HEK293T (cell line): ENCODE results near the gene GJB4.
"Not testable (repeated sequence)": the region's sequence is repeated elsewhere in the genome, so short reads cannot be mapped to it uniquely, and the experiment has no call there.

Experiments
- CTCF ChIA-PET: fragments of 350-600 bp; formaldehyde crosslinking; extraction: SDS; loops from one replicate; lab custom pipeline; 2021; ENCODE audit warnings: antibody characterized with exemption, inconsistent platforms; lab: Yijun Ruan, JAX
- POLR2A ChIA-PET: fragments of 350-600 bp; formaldehyde crosslinking; extraction: SDS; loops from one replicate; lab custom pipeline; 2020; ENCODE audit warnings: antibody characterized with exemption, inconsistent platforms; lab: Yijun Ruan, JAX
- DNase-seq: peaks from one replicate; pipeline ENCODE4 v3.0.0; 2012; ENCODE audit warnings: mixed read lengths; ENCODE audit errors: extremely low spot score
- ARNT ChIP-seq: fragments of 450-650 bp; IDR thresholded peaks from 2 replicates; pipeline ENCODE4 v1.6.1; 2017; ENCODE audit warnings: mild to moderate bottlenecking
- BHLHE40 ChIP-seq: fragments of 450-650 bp; IDR thresholded peaks from 2 replicates; pipeline ENCODE4 v1.6.1; 2016; ENCODE audit warnings: mild to moderate bottlenecking, moderate library complexity, borderline replicate concordance
- CTBP1 ChIP-seq: fragments of 450-650 bp; IDR thresholded peaks from 2 replicates; pipeline ENCODE4 v1.6.1; 2016; ENCODE audit warnings: borderline replicate concordance
- ELF4 ChIP-seq: fragments of 450-650 bp; IDR thresholded peaks from 2 replicates; pipeline ENCODE4 v1.6.1; 2017; ENCODE audit warnings: antibody characterized with exemption
- FOXA1 ChIP-seq: fragments of 450-650 bp; IDR thresholded peaks from 2 replicates; pipeline ENCODE4 v1.6.1; 2016; ENCODE audit warnings: mild to moderate bottlenecking
- FOXK2 ChIP-seq: fragments of 450-650 bp; IDR thresholded peaks from 2 replicates; pipeline ENCODE4 v1.6.1; 2016; ENCODE audit warnings: mild to moderate bottlenecking
- FOXM1 ChIP-seq: fragments of 450-650 bp; IDR thresholded peaks from 2 replicates; pipeline ENCODE4 v1.6.1; 2017; ENCODE audit warnings: mild to moderate bottlenecking, borderline replicate concordance
- HDGF ChIP-seq: fragments of 450-650 bp; IDR thresholded peaks from 2 replicates; pipeline ENCODE4 v1.6.1; 2017; ENCODE audit warnings: antibody characterized with exemption, borderline replicate concordance
- L3MBTL2 ChIP-seq: fragments of 450-650 bp; conservative IDR thresholded peaks from 2 replicates; pipeline ENCODE4 v1.6.1; 2016; ENCODE audit warnings: mild to moderate bottlenecking
- LEF1 ChIP-seq: fragments of 450-650 bp; IDR thresholded peaks from 2 replicates; pipeline ENCODE4 v1.6.1; 2017; ENCODE audit warnings: mild to moderate bottlenecking, borderline replicate concordance
- NFRKB ChIP-seq: fragments of 450-650 bp; IDR thresholded peaks from 2 replicates; pipeline ENCODE4 v1.6.1; 2016; ENCODE audit warnings: mild to moderate bottlenecking, moderate library complexity
- PKNOX1 ChIP-seq: fragments of 450-650 bp; IDR thresholded peaks from 2 replicates; pipeline ENCODE4 v1.6.1; 2016
- SP1 ChIP-seq: fragments of 450-650 bp; IDR thresholded peaks from 2 replicates; pipeline ENCODE4 v1.6.1; 2017
- SUZ12 ChIP-seq: fragments of 450-650 bp; IDR thresholded peaks from 2 replicates; pipeline ENCODE4 v1.6.1; 2016; ENCODE audit warnings: mild to moderate bottlenecking
- TARDBP ChIP-seq: fragments of 450-650 bp; IDR thresholded peaks from 2 replicates; pipeline ENCODE4 v1.6.1; 2016
- ZNF384 ChIP-seq: fragments of 450-650 bp; IDR thresholded peaks from 2 replicates; pipeline ENCODE4 v1.6.1; 2016

Gene GJB4

DNA sequence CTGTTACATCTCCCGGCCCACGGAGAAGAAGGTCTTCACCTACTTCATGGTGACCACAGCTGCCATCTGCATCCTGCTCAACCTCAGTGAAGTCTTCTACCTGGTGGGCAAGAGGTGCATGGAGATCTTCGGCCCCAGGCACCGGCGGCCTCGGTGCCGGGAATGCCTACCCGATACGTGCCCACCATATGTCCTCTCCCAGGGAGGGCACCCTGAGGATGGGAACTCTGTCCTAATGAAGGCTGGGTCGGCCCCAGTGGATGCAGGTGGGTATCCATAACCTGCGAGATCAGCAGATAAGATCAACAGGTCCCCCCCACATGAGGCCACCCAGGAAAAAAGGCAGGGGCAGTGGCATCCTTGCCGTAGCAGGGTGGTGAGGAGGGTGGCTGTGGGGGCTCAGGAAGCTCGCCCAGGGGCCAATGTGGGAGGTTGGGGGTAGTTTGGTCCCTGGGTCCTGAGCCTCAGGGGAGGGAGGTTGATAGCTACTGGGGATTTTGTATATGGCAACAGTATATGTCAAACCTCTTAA lies 2.3 kb downstream of the GJB4 start:
- CTCF ChIA-PET: no interaction called here
- POLR2A ChIA-PET: no interaction called here
- DNase-seq: no peak
- TF ChIP-seq FOXM1: no peak
- TF ChIP-seq TARDBP: no peak
- no peak for TF ChIP-seq LEF1

- DNase-seq: no peak
- TF ChIP-seq NFRKB: no peak
- TF ChIP-seq ARNT: no peak
- no peak for TF ChIP-seq SUZ12
- no peak for TF ChIP-seq ELF4
- TF ChIP-seq FOXM1: no peak
- no peak for TF ChIP-seq LEF1
- TF ChIP-seq CTBP1: no peak
- TF ChIP-seq L3MBTL2: no peak
- ChIA-PET POLR2A (no interaction called here), CTCF (no interaction called here)
Observed at GRCh38 chr1:34762474-34763141, 3.1 kb downstream of the GJB4 start.

- ChIA-PET CTCF (no interaction called here), POLR2A (no interaction called here)
- no peak for DNase-seq
- TF ChIP-seq TARDBP: no peak
- TF ChIP-seq SUZ12: no peak
- TF ChIP-seq FOXA1: no peak
- no peak for TF ChIP-seq NFRKB
- TF ChIP-seq FOXK2: no peak
- no peak for TF ChIP-seq ZNF384
- no peak for TF ChIP-seq CTBP1
- TF ChIP-seq HDGF: no peak
- TF ChIP-seq SP1: no peak
- TF ChIP-seq ARNT: no peak
- TF ChIP-seq FOXM1: no peak
- no peak for TF ChIP-seq LEF1
- TF ChIP-seq PKNOX1: no peak
- no peak for TF ChIP-seq BHLHE40
- TF ChIP-seq ELF4: no peak
- no peak for TF ChIP-seq L3MBTL2
Observed at GRCh38 chr1:34763142-34763781, 3.7 kb downstream of the GJB4 start.

DNA sequence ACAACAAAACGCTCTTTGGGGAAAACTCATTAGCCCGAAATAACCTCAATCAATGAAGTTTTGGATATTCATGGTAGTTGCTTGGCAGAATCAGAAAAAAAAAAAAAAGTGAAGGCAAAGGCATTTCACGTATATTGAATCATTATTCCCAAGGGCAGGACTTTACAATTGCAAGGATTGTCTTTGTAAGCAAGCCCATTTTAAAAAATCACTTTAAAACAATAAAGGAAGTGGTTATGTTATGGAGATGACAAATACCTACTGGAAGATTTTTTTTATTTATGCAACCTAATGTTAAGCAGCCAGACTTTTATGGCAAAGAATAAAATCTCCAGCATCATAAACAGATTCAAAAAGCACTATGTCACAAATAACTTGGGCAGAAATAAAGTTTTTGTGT lies 9.3 kb downstream of the GJB4 start:
- TF ChIP-seq SP1: no peak
- TF ChIP-seq ZNF384: no peak
- TF ChIP-seq NFRKB: no peak
- no peak for TF ChIP-seq TARDBP
- TF ChIP-seq FOXA1: no peak
- TF ChIP-seq ELF4: no peak
- no peak for TF ChIP-seq HDGF
- no peak for TF ChIP-seq LEF1
- ChIA-PET POLR2A (no interaction called here), CTCF (no interaction called here)
- no peak for DNase-seq

GRCh38 chr1:34770891-34771504 lies 11.5 kb downstream of the GJB4 start:
- no peak for DNase-seq
- POLR2A ChIA-PET: no interaction called here
- TF ChIP-seq BHLHE40: no peak
- no peak for TF ChIP-seq HDGF
- TF ChIP-seq LEF1: no peak
- TF ChIP-seq SP1: no peak
- CTCF ChIA-PET: no interaction called here

- TF ChIP-seq FOXM1 (no peak), L3MBTL2 (no peak), SP1 (no peak), LEF1 (no peak), ZNF384 (no peak), BHLHE40 (no peak), NFRKB (no peak), PKNOX1 (no peak), ELF4 (no peak), FOXK2 (no peak), TARDBP (no peak), CTBP1 (no peak), HDGF (no peak)
- POLR2A ChIA-PET: no interaction called here
- CTCF ChIA-PET: no interaction called here
Observed at GRCh38 chr1:34771573-34772371, 12.2 kb downstream of the GJB4 start.

GRCh38 chr1:34773114-34773513 lies 13.6 kb downstream of the GJB4 start:
- POLR2A ChIA-PET, CTCF ChIA-PET, DNase-seq: not testable (repeated sequence)

More at GRCh38 chr1:34771573-34772371, 12.2 kb downstream of the GJB4 start:
- DNase-seq: no peak
